ENCODE measurements around the gene VIT. TPM values are rescaled to one million over a fixed set of nuclear protein-coding genes. Genes with fewer than 3 reads are reported as not detected.

The VIT gene
- total RNA-seq, 1 experiment from 2014 or later, result not detected

GRCh38 chr2:36706021-36706876, 9.7 kb downstream of the VIT start:
- TF ChIP-seq CTCF (conservative IDR thresholded peaks at IDR 0.05; ENCODE audit: low read depth, low read length), result no peak
- TF ChIP-seq EZH2 (IDR thresholded peaks at IDR 0.05; ENCODE audit: low read length, unreplicated experiment), result no peak
- no peak for TF ChIP-seq EZH2phosphoT487 (IDR thresholded peaks at IDR 0.05; ENCODE audit: borderline replicate concordance, low read length)
- Histone ChIP-seq H3K27me3 (ENCODE audit: low read length) (no peaks in the 10 kb centered on the region), H2AFZ (ENCODE audit: low read length) (0 out of 2 replicates have a peak overlapping the region, but pooled peaks have one; percentile 70), H3K4me3 (ENCODE audit: low read length) (no peak overlapping the region), H3K79me2 (ENCODE audit: low read length) (no peaks in the 10 kb centered on the region), H3K4me2 (ENCODE audit: low read length) (peak overlapping the region; percentile 39), H4K20me1 (ENCODE audit: low read length) (no peaks in the 10 kb centered on the region), H3K9me3 (ENCODE audit: low read length) (no peaks in the 10 kb centered on the region), H3K4me1 (ENCODE audit: insufficient read depth, low read length) (peaks cover 20% of the 10 kb centered on the region), H3K9ac (ENCODE audit: low read length) (no peak overlapping the region), H3K9me2 (replicated peaks; ENCODE audit: low read length) (no peaks in the 10 kb centered on the region), H3K36me3 (ENCODE audit: low read depth, low read length) (no peaks in the 10 kb centered on the region), H3F3A (ENCODE audit: low read length, unreplicated experiment) (no peaks in the 10 kb centered on the region), H3K27ac (ENCODE audit: low read length) (no peak overlapping the region)
- DNase-seq (no peak), ATAC-seq (no peak)
- ChIA-PET CTCF (no interaction called here), POLR2A (ENCODE audit: unreplicated experiment) (interaction anchor here (0.7 kb wide), 1 partner anchor 67 kb away, joined by 4 read pairs; no protein-coding TSS in a partner anchor)
- intact Hi-C loops (cut with micrococcal nuclease), result no loop called here
- BruUV-seq (replicated peaks), result no TSS peak

GRCh38 chr2:36707050-36707449, 10.5 kb downstream of the VIT start:
- no peaks in the 10 kb centered on the region for H3K36me3 ChIP-seq (ENCODE audit: low read depth, low read length)
- ChIA-PET POLR2A (ENCODE audit: unreplicated experiment) (interaction anchor here (0.7 kb wide), 1 partner anchor 66 kb away, joined by 4 read pairs; no protein-coding TSS in a partner anchor), CTCF (no interaction called here)
- peak; percentile 66 for DNase-seq
- H3K27ac ChIP-seq (ENCODE audit: low read length), result no peak overlapping the region
- H3K4me1 ChIP-seq (ENCODE audit: insufficient read depth, low read length), result peaks cover 20% of the 10 kb centered on the region
- peak overlapping the region; percentile 39 for H3K4me2 ChIP-seq (ENCODE audit: low read length)
- no peaks in the 10 kb centered on the region for H3K9me2 ChIP-seq (replicated peaks; ENCODE audit: low read length)
- no peak overlapping the region for H3K4me3 ChIP-seq (ENCODE audit: low read length)
- no peaks in the 10 kb centered on the region for H3K27me3 ChIP-seq (ENCODE audit: low read length)
- BruUV-seq (replicated peaks), result no TSS peak
- TF ChIP-seq EZH2phosphoT487 (IDR thresholded peaks at IDR 0.05; ENCODE audit: borderline replicate concordance, low read length), result no peak
- TF ChIP-seq CTCF (conservative IDR thresholded peaks at IDR 0.05; ENCODE audit: low read depth, low read length), result no peak
- no peak for TF ChIP-seq EZH2 (IDR thresholded peaks at IDR 0.05; ENCODE audit: low read length, unreplicated experiment)
- no peaks in the 10 kb centered on the region for H3K9me3 ChIP-seq (ENCODE audit: low read length)
- H3K9ac ChIP-seq (ENCODE audit: low read length), result no peak overlapping the region
- ATAC-seq, result peak; percentile 73
- H2AFZ ChIP-seq (ENCODE audit: low read length), result peak overlapping the region; percentile 70
- no peaks in the 10 kb centered on the region for H4K20me1 ChIP-seq (ENCODE audit: low read length)
- intact Hi-C loops (cut with micrococcal nuclease), result no loop called here
- H3F3A ChIP-seq (ENCODE audit: low read length, unreplicated experiment), result no peaks in the 10 kb centered on the region
- H3K79me2 ChIP-seq (ENCODE audit: low read length), result no peaks in the 10 kb centered on the region
